HL-60/S4 (cell line): ENCODE data around the gene EXOC1.
"Not testable (repeated sequence)": the region's sequence is repeated elsewhere in the genome, so short reads cannot be mapped to it uniquely, and the experiment has no call there.

Experiments
- in situ Hi-C: fragments of 300-500 bp; cut with MboI; formaldehyde crosslinking; loops from 2 replicates; pipeline ENCODE4 v1.14.3; 2022; ENCODE audit warnings: low sequenced_read_pairs

Gene EXOC1, protein sequence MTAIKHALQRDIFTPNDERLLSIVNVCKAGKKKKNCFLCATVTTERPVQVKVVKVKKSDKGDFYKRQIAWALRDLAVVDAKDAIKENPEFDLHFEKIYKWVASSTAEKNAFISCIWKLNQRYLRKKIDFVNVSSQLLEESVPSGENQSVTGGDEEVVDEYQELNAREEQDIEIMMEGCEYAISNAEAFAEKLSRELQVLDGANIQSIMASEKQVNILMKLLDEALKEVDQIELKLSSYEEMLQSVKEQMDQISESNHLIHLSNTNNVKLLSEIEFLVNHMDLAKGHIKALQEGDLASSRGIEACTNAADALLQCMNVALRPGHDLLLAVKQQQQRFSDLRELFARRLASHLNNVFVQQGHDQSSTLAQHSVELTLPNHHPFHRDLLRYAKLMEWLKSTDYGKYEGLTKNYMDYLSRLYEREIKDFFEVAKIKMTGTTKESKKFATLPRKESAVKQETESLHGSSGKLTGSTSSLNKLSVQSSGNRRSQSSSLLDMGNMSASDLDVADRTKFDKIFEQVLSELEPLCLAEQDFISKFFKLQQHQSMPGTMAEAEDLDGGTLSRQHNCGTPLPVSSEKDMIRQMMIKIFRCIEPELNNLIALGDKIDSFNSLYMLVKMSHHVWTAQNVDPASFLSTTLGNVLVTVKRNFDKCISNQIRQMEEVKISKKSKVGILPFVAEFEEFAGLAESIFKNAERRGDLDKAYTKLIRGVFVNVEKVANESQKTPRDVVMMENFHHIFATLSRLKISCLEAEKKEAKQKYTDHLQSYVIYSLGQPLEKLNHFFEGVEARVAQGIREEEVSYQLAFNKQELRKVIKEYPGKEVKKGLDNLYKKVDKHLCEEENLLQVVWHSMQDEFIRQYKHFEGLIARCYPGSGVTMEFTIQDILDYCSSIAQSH

DNA sequence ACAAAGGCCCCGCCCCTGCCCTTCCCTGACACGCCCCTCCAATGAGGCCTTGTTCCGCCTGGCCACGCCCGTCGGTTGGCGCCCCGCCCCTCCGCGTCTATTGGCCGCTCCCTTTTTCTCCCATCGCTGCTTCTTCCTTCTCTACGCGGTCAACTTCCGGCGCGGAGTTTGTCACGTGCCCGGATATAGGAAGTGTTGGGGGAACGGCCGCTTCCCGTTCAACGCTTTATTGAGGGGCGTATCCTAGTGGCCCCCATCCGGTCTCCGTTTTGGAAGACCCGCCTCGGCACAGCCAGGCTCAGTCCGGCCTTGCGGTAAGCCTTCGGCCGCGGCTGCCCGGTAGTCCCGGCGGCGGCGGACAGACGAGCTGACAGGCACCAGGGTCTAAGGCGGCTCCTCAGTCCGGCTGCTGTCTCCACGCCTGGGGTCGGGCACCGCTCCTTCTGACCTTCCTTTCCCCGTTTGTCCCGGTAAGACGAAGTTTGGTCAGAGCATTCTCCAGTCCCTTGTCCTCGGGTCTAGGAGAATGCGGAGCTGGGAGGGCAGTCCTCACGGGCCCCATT, at the start of gene EXOC1:
TSS of gene EXOC1 (plus strand) at position 165 of the 563 bp plus-strand sequence. CDS start 4,676 bp downstream, outside the sequence.
- in situ Hi-C loops: no loop called here

DNA sequence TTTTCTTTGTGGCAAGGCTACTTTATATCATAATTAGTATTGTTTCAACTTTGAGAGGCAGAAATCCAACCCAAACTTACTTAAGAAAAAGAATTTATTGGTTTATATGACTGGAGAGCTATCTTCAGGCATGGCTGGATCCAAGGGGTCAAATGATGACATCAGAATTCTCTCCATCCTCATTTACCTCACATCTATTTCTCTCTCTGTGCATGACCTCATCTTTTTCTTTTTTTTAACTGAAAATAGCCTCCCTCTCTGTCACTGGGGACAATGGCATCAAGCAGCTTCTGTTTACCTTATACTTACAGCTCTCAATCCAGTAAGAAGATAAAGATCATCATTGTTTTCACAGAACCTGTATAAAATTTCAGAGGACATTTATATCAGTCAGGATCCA, 45.9 kb upstream of the EXOC1 start:
- in situ Hi-C loops: no loop called here

DNA sequence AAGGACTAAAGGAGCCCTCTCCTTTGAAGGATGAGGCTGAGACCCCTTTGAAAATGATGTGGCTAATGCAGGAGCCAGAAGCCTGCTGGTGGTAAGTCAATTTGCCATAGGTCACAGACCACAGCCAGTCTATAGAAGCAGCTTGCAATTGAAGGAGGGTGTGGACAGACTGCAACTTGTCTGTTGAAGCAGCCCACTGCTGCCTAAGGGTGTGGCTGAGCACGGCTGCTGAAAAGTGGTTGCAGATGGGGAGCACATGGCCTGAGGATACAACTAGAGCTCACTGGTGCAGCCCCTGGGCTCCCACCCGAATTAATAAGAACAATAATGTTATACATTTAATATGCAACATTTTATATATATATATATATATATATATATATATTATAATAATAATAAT, 45.3 kb upstream of the EXOC1 start:
- in situ Hi-C loops: no loop called here

DNA sequence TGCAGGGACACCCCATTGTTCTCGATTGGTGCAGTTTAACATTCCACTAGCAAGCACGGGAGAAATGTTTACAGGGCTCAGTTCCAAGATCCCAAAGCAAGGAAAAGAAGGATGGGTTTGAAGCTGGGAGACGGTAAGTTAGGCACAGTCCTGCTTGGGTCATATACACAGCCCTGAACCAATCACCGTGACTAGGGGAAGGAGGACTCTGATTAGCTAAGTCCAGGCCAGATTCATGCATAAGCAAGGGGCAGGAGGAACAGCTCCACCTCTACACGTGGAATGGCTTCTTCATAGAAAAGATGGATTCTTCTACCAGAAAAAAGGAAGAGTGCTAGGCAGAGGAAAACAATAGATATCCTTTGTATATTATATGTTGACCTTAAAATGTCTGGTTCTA, 44.8 kb upstream of the EXOC1 start:
- in situ Hi-C loops: no loop called here

DNA sequence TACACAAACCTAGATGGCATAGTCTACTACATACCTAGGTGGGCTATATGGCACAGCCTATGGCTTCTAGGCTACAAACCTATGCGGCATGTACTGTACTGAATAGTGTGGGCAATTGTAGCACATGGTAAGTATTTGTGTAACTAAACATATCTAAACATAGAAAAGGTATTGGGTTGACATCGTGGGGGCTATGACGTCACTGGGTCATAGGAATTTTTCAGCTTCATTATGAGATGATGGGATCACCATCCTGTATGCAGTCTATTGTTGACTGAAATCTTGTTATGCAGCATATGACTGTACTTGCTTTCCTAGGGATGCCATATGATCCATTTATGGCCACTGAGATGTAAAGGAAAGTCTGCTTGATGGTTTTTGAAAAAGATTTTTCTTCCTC, 35.8 kb upstream of the EXOC1 start:
- in situ Hi-C loops: no loop called here

DNA sequence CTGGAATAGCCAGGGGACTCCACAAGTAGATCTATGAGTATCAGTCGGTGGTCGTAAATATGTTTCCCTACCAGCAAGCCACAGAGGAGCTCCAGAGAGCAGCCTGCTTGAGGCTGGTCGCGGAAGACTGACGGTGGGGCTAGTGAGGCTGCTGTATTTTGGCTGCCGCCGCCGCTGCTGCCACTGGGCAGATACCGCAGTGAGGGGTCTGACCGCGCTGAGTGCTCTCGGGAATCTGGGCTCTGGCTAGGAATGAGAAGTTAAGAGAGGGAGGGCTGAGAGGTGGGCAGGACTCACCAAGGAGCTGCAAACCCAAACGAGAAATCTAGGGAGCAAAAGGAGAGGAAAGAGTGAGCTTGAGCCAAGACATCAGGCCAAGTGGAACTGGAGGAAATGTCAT, 33.8 kb upstream of the EXOC1 start, which contains the start of gene EXOC1L:
TSS of gene EXOC1L (plus strand) at position 157 of the 400 bp plus-strand sequence. CDS start at position 394, 237 bp downstream.
- in situ Hi-C loops: no loop called here

DNA sequence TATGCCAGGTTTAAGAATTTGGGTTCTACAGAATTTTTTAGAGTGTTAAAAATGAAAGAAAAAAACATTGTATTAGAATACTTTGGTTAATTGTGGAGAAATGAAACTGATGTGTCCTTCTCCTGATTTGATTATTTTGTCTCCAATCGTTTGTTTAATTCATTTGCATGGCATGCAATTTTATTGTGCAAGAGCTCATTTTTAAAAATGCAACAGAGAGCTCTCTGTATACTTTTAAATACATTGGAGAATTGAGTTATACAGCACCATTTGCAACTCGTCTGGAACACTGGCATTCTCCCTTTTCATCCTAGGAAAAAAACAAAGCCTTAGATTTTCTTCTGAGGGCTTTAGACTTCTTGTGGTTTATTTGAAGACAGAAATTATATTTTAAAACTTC, 33.2 kb upstream of the EXOC1 start:
- in situ Hi-C loops: no loop called here

DNA sequence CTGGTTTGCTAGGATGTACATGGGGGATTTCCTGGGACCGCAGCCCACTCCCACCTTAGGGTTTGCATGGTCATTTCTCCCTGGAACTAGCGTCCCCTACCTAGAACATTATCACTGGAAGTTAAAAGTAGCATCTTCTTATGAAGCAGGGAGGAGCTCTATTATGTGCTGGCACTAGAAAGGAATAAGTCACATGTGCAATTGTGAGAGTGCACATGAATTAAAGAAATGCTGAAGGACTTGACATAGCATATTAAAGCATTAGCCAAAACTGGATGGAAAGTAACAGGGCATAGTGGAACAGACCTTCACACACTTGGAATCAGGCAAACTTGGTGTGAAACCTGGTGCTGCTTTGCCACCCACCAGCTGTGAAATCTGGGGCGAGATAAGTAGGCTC, 31.1 kb upstream of the EXOC1 start:
- in situ Hi-C loops: no loop called here

DNA sequence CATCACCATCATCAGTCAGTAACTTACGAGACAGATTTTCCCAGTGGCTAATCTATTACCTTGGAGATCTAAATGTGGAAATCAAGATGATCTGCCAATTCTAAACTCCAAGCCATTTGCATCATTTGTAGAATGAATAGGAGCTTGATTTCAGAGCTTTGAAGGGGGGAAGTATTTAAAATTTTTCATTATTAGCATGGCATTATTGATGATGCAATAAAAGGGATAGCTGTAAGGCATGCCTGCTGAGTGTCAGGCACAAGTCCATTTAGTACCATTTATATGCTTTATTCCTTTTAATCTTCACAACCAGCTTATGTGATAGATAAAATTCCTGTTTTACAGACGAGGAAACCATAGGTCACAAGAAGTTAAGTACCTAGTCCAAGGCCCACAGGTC, 28.6 kb upstream of the EXOC1 start:
- in situ Hi-C loops: no loop called here

DNA sequence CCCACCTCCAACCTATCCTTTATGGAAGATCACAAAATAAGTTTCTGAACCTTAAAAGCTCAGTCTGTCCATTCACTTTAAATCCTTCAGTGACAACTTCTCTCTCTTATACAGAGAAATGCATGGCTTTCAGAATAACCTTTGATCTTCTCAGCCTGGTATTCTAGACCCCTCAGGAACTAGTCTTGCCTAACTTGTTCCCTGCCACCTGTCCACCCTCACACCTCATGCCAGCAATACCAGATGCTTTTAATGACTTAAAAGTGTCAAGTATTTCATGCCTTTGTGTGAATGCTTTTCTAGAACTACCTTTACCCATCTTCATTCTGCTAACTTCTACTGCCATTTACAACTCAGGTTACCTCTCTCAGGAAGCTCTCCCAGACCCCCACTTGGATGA, 26.5 kb upstream of the EXOC1 start:
- in situ Hi-C loops: no loop called here

DNA sequence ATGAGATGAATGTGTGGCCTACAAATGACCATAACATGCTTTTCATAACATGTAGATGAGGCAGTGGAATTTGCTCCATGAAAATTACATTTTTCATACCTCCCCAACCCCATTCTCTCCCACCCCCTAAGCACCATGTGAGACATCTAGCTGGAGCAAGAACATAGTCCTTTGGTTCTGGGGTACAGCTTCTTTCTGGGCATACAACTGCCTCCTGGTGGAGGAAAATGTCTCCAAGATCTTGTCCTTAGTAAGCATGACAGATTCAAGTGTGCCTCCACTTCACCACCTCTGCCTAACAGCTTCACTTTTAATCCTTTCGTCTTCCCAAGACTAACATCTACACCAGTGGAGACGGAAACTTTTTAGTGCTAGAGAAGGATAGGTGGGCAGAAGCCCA, 25.9 kb upstream of the EXOC1 start:
- in situ Hi-C loops: no loop called here

DNA sequence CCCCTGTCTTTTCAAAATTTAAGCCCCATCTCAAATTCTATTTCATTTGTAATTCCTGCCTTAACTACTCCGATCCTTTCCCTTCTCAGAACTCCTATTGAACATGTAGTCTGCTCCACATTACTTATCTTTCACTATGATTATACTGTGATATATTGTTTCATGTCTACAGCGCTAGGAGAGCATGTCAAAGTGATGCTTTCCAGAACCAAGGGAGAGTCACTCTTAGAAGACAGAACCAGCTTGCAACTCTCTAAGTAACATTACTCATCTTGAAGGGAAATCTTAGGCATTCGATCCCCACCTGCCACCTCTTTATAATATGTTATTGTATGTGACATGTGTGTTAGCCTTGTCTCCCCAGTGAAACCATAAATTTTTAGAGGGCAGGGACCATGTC, 23.4 kb upstream of the EXOC1 start:
- in situ Hi-C loops: no loop called here

DNA sequence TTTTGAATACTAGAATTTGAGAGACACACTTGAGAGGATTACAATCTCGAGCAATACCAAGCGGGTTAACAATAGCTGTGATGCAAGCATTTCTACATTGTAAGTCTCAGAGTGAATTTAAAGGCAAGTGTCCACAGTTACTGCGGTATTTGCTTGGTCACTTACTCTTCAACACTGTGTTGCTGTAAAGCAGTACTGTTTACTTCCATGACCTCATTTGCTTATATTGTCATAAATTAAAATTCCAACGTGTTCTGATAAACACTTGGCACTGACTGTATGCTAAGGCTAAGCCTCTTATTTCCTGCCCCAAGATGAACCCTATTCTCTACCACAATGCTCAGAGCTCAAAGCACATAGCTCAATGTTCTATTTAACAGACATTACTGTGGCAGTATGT, 22.7 kb upstream of the EXOC1 start:
- in situ Hi-C loops: no loop called here

DNA sequence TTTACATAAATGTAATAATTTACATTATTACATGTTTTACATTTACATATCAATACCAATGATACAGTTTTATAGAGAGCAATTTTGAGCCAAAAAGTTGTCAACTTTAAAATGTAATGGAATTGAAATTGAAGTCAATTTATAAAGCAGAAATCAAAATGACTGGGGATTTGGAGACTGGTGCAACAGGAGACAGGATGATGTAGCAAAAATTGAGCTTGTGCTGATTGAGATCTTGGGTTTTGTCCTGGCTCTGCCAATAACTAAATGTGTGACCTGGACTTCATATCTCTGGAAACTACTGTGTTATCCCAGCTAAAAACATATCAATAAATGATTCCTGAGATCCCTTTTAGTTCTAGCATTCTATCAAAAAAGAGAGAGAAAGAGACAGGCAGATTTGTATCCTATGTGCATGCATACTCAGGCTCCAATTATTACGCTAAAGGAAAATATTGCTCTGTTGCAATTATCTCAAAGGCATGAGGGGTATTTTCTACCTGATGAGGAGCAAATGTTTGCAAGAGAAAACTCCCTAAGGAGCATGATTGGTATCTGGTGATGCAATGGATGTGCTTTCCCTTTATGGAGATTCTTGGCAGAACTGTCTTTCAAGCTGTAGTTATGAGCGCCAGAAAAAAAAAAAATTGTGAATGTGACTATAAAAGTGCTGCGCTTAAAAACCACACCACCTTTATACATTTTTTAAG, 19.2 kb upstream of the EXOC1 start:
- in situ Hi-C loops: no loop called here

DNA sequence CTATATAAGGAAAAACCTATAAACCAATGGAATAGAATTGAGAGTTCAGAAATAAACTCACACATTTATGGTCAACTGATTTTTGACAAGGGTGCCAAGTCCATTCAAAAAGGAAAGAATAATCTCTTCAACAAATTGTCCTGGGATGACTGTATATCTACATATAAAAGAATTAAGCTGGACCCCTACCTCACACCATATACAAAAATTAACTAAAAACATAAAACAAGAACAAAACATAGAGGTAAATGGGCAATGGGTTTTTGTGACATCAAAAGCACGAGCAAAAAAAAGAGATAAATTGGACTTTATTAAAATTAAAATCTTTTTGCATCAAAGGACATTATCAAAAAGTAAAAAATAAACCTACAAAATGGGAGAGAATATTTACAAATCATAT, 15.5 kb upstream of the EXOC1 start:
- in situ Hi-C loops: no loop called here

DNA sequence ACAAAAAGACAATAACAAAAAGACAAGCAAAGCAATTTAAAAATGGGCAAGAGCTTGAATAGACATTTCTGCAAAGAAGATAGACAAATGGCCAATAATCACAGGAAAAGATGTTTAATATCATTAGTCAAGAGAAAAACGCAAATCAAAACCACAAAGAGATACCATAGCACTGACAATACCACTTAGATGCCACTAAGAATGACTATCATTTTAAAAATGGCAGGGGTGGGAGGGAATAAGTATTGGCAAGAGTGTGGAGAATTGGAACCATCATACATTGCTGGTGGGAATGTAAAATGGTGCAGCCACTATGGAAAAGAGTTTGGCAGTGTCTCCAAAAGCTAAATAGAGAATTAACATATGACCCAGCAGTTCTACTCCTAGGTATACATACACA, 15.1 kb upstream of the EXOC1 start:
- in situ Hi-C loops: no loop called here

DNA sequence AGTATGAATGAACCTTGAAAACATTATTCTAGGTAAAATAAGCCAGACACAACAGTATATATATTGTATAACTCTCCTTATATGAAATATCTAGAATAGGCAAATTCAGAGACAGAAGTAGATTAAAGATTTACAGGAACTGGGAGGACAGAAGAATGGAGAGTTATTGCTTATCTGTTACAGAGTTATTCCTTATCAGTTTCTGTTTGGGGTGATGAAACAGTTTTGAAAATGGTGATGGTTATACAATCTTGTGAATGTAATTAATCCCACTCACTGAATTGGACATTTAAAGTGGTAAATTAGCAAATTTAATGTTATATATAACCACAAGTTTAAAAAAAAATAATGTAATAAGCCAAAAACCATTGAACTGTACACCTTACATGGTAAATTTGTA, 14.5 kb upstream of the EXOC1 start:
- in situ Hi-C loops: no loop called here

DNA sequence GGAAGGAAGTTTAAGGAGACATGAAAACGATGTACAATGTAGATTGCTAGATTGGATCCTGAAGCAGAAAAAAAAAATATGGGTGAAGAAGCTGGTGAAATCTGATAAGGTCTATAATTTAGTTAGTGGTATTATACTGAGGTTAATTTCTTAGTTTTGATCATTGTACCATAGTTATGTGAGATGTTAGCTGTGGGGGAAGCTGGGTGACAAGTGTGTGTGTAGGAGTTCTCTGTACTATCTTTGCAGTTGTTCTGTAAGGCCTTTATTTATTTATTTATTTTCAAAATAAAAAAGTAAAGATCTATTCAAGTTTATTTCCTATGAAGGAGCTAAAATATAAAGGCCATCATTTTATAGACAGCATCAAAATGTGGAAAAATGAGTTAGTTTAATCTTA, 12.5 kb upstream of the EXOC1 start:
- in situ Hi-C loops: no loop called here

DNA sequence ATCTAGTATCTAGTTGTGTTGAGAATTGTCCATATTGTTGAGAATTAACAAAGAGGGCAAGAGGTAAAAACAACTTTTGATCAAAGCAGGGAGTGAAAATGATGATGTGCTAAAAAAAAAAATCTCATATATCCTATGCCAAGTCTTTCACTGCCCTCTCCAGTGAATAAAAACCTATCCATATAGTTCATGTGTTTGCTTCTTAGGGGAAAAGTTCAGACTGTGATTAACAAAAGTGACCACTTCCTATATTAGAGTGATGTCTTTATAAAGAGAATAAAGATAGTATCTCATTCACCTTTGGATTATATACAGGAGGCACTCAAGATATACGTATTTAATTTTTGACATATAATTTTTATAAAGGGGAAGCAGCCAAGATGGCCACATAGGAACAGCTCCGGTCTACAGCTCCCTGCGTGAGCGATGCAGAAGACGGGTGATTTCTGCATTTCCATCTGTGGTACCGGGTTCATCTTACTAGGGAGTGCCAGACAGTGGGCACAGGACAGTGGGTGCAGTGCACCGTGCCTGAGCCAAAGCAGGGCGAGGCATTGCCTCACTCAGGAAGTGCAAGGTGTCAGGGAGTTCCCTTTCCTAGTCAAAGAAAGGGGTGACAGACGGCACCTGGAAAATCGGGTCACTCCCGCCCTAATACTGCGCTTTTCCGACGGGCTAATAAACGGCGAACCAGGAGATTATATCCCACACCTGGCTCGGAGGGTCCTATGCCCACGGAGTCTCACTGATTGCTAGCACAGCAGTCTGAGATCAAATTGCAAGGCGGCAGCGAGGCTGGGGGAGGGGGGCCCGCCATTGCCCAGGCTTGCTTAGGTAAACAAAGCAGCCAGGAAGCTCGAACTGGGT, 11.8 kb upstream of the EXOC1 start:
- in situ Hi-C loops: not testable (repeated sequence)

DNA sequence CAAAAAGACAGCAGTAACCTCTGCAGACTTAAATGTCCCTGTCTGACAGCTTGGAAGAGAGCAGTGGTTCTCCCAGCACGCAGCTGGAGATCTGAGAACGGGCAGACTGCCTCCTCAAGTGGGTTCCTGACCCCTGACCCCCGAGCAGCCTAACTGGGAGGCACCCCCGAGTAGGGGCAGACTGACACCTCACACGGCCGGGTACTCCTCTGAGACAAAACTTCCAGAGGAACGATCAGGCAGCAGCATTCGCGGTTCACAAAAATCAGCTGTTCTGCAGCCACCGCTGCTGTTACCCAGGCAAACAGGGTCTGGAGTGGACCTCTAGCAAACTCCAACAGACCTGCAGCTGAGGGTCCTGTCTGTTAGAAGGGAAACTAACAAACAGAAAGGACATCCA, 11.1 kb upstream of the EXOC1 start:
- in situ Hi-C loops: not testable (repeated sequence)
